ENCODE results near the gene CBLB. TPM values are rescaled to one million over a fixed set of nuclear protein-coding genes. Genes with fewer than 3 reads are reported as not detected.

The CBLB gene
- total RNA-seq, 1 experiment from 2014 or later, result 8.6 TPM

GRCh38 chr3:105906836-105907235, 38.0 kb upstream of the CBLB start:
- CTCF ChIA-PET, result no interaction called here
- POLR2A ChIA-PET, result no interaction called here
- ATAC-seq, result no peak
- Histone ChIP-seq H3K27ac (ENCODE audit: low read length) (no peak overlapping the region), H3K9me3 (ENCODE audit: control insufficient read depth, insufficient read depth, low read depth, low read length) (no peaks in the 10 kb centered on the region), H3K36me3 (ENCODE audit: control insufficient read depth, insufficient read depth, low read length) (no peaks in the 10 kb centered on the region), H3K4me1 (ENCODE audit: control insufficient read depth, insufficient read depth, low read length) (no peaks in the 10 kb centered on the region), H3K27me3 (ENCODE audit: control insufficient read depth, insufficient read depth, low read length) (no peaks in the 10 kb centered on the region), H3K4me3 (ENCODE audit: low read depth in 2 of 2, low read length in 2 of 2) (no peak overlapping the region)
- no peak for TF ChIP-seq REST (IDR thresholded peaks at IDR 0.05; ENCODE audit: insufficient read depth in 1 of 2, low read depth in 2 of 2, low read length in 1 of 2)
- TF ChIP-seq SIN3A (IDR thresholded peaks at IDR 0.05; ENCODE audit: borderline replicate concordance, insufficient read depth, low read depth, low read length), result no peak
- TF ChIP-seq TCF7L2 (IDR thresholded peaks at IDR 0.05; ENCODE audit: low read depth, low read length), result no peak
- no peak for TF ChIP-seq CTCF (IDR thresholded peaks at IDR 0.05)
- TF ChIP-seq POLR2AphosphoS5 (IDR thresholded peaks at IDR 0.05; ENCODE audit: low read depth, low read length), result no peak
- intact Hi-C loops (cut with micrococcal nuclease; ENCODE audit: unreplicated experiment), result no loop called here
- in situ Hi-C loops (cut with HindIII; ENCODE audit: low pct_unique_long_range_greater_than_20kb, low sequenced_read_pairs), result no loop called here
- no TSS peak for BruUV-seq (replicated peaks)
- no peak for DNase-seq (ENCODE audit: low read depth, low spot score)

- Histone ChIP-seq H3K9me3 (ENCODE audit: control insufficient read depth, insufficient read depth, low read depth, low read length) (no peaks in the 10 kb centered on the region), H3K27ac (ENCODE audit: low read length) (no peak overlapping the region), H3K27me3 (ENCODE audit: control insufficient read depth, insufficient read depth, low read length) (no peaks in the 10 kb centered on the region), H3K36me3 (ENCODE audit: control insufficient read depth, insufficient read depth, low read length) (no peaks in the 10 kb centered on the region), H3K4me1 (ENCODE audit: control insufficient read depth, insufficient read depth, low read length) (no peaks in the 10 kb centered on the region), H3K4me3 (ENCODE audit: low read depth in 2 of 2, low read length in 2 of 2) (no peak overlapping the region)
- ATAC-seq (no peak), DNase-seq (ENCODE audit: low read depth, low spot score) (no peak)
- in situ Hi-C loops (cut with HindIII; ENCODE audit: low pct_unique_long_range_greater_than_20kb, low sequenced_read_pairs) (no loop called here), intact Hi-C loops (cut with micrococcal nuclease; ENCODE audit: unreplicated experiment) (no loop called here)
- TF ChIP-seq SIN3A (IDR thresholded peaks at IDR 0.05; ENCODE audit: borderline replicate concordance, insufficient read depth, low read depth, low read length), result no peak
- no peak for TF ChIP-seq REST (IDR thresholded peaks at IDR 0.05; ENCODE audit: insufficient read depth in 1 of 2, low read depth in 2 of 2, low read length in 1 of 2)
- TF ChIP-seq POLR2AphosphoS5 (IDR thresholded peaks at IDR 0.05; ENCODE audit: low read depth, low read length), result no peak
- no TSS peak for BruUV-seq (replicated peaks)
- CTCF ChIA-PET, result no interaction called here
- POLR2A ChIA-PET, result no interaction called here
Measured at GRCh38 chr3:105906345-105906744, 37.5 kb upstream of the CBLB start.
